Heart left ventricle (tissue), 13 donors: ENCODE data around the gene MCC.

Source experiments
- CTCF ChIP-seq, 12 donors: fragments of 200-600 bp; sonication (generic) in 4 of 12; IDR thresholded peaks; one replicate each; pipeline versions ENCODE4 v1.5.0 to v1.8.0; 2018 to 2022; ENCODE audit warnings: antibody characterized with exemption in 12 of 12, mild to moderate bottlenecking in 5 of 12
- POLR2A ChIP-seq, 2 donors: fragments of 450-650 bp; IDR thresholded peaks; one replicate each; pipeline ENCODE4 v1.6.1; 2017; ENCODE audit warnings: antibody characterized with exemption in 2 of 2, mild to moderate bottlenecking in 2 of 2, moderate library complexity in 2 of 2
- donor health status: ischemic (EF 13 %, LVEDD 7.1; RV severe dilation, severe dysfunction).
- donor health status: DM: no; HTN: yes; CAD: no.
- donor health status: DM: no; HTN: no; CAD: no.
- donor health status: ischemic (EF 25% LVEDD 6.9; RV normal size, moderate dysfunction).
- donor health status: ischemic (EF 25% LVEDD 5.7; RV mildly dilated, moderate dysfunction).
- donor health status: ischemic (EF 35%, LVEDD 5.7; RV mildly dilated, moderate dysfunction).
- donor health status: nonischemic (EF 11% LVEDD 7.7; RV severe dilation, severe dysfunction).
- donor health status: DM: yes; HTN: yes; CAD: no.
- donor health status: PGD.
- donor health status: ischemic (EF 29% LVEDD 5.4; RV normal size, mild dysfunction).
- donor health status: nonischemic (EF 23%, LVEDD 6.1; RV moderate dilation, normal function).

GRCh38 chr5:113242481-113243348 lies 245.5 kb downstream of the MCC start:
- TF ChIP-seq CTCF (IDR thresholded peaks at IDR 0.05) (no peak), POLR2A (IDR thresholded peaks at IDR 0.05) (no peak)
